NCI-H1105 treated with DMSO at 0.1 percent for 48 hours (cell line): Measurements from ENCODE around the gene CNOT8.

ENCODE experiments used
- DNase-seq: peaks from one replicate; lab custom pipeline; 2025; lab: John Stamatoyannopoulos, UW

The CNOT8 gene

DNA sequence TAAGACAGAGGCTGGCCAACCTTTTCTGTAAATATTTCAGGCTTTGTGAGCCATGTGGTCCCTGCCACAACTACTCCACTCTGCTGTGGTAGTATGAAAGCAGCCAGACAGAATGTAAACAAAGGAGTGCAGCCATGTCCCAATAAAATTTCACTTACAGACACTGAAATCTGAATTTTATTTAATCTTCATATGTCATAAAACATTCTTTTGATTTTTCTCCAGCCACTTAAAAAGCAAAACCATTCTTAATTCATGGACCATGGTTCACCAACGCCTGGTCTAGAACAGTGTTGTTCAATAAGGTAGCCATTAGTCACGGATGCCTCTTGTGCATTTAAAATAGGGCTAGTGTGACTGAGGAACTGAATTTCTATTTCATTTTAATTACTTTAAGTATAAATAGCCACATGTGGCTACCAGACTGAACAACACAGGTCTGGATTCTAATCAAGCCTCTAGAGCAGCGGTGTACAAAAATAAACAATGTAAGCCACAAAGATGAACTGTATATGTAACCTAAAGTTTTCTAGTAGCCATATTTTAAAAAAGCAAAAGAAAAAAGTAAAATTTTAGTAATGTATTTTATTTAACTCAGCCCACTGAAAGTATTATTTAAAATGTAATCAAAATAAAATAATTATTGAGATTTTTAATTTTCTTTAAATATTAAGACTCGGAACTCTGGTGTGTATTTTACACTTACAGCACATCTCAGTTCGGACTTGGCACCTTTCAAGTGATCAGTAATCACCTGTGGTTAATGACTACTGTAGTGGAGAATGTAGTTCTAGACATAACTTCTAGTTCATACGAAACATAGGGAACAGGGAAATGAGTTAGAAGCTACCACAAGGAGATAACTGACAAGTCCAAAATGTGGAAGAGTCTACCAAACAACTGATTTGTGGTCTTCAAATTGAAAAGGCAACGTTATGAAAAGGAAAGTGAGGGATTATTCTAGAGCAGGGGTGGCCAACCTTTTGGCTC lies 65.3 kb downstream of the CNOT8 start:
- no peak for DNase-seq
